Measurements from ENCODE around the gene PUS1. TPM values are rescaled to one million over a fixed set of nuclear protein-coding genes. Genes with fewer than 3 reads are reported as not detected.

Gene PUS1
- total RNA-seq, 2 donors from 2014 or later: 11.2 to 33.6 TPM

- DNase-seq (peak in 1 of 4 donors; percentile 10), ATAC-seq (no peak)
- TF ChIP-seq POLR2A (IDR thresholded peaks at IDR 0.05) (no peak), CTCF (IDR thresholded peaks at IDR 0.05) (no peak)
- Histone ChIP-seq H3K9me3 (no peaks in the 10 kb centered on the region), H3K4me1 (no peaks in the 10 kb centered on the region), H3K27ac (no peak overlapping the region), H3K4me3 (no peak overlapping the region), H3K27me3 (no peaks in the 10 kb centered on the region), H3K36me3 (replicated peaks in 1 of 2; ENCODE audit: insufficient read depth in 1 of 2, low read depth in 2 of 2) (peaks cover 31 to 43% of the 10 kb centered on the region in 2 donors)
- WGBS, 2 donors: 89 to 94% methylated on average over 8 to 18 of the region's 19 CpGs
- intact Hi-C loops (cut with DNase I): no loop called here
Observed at GRCh38 chr12:131919051-131919347, 10.1 kb upstream of the PUS1 start.

- no peaks in the 10 kb centered on the region for H3K27me3 ChIP-seq
- no peak overlapping the region for H3K4me3 ChIP-seq
- H3K36me3 ChIP-seq (replicated peaks in 1 of 2; ENCODE audit: insufficient read depth in 1 of 2, low read depth in 2 of 2): peaks cover 31 to 40% of the 10 kb centered on the region in 2 donors
- 77 to 89% methylated on average over 5 to 37 of the region's 37 CpGs for WGBS, 2 donors
- ATAC-seq (no peak), DNase-seq (peak in 2 of 4 donors; percentile 10 to 12)
- no peak overlapping the region for H3K27ac ChIP-seq
- H3K9me3 ChIP-seq: no peaks in the 10 kb centered on the region
- no peak for TF ChIP-seq POLR2A (IDR thresholded peaks at IDR 0.05)
- no peak for TF ChIP-seq CTCF (IDR thresholded peaks at IDR 0.05)
- no peaks in the 10 kb centered on the region for H3K4me1 ChIP-seq
- intact Hi-C loops (cut with DNase I): no loop called here
Observed at GRCh38 chr12:131919366-131920156, 9.5 kb upstream of the PUS1 start.

- peak in 1 of 4 donors; percentile 5 for DNase-seq
- H3K9me3 ChIP-seq: no peaks in the 10 kb centered on the region
- TF ChIP-seq CTCF (IDR thresholded peaks at IDR 0.05): no peak
- no peak for TF ChIP-seq POLR2A (IDR thresholded peaks at IDR 0.05)
- H3K27me3 ChIP-seq: no peaks in the 10 kb centered on the region
- no peak overlapping the region for H3K4me3 ChIP-seq
- no peak overlapping the region for H3K27ac ChIP-seq
- peaks cover 29 to 35% of the 10 kb centered on the region in 2 donors for H3K36me3 ChIP-seq (replicated peaks in 1 of 2; ENCODE audit: insufficient read depth in 1 of 2, low read depth in 2 of 2)
- intact Hi-C loops (cut with DNase I): no loop called here
- ATAC-seq: no peak
- H3K4me1 ChIP-seq: no peaks in the 10 kb centered on the region
- 96 to 98% methylated on average over 8 to 14 of the region's 14 CpGs for WGBS, 2 donors
Observed at GRCh38 chr12:131920157-131920508, 8.9 kb upstream of the PUS1 start.

GRCh38 chr12:131920902-131921840, 7.9 kb upstream of the PUS1 start:
- DNase-seq: peak in 1 of 4 donors; percentile 8
- Histone ChIP-seq H3K4me3 (no peak overlapping the region), H3K4me1 (no peaks in the 10 kb centered on the region), H3K36me3 (replicated peaks in 1 of 2; ENCODE audit: insufficient read depth in 1 of 2, low read depth in 2 of 2) (peaks cover 18 to 26% of the 10 kb centered on the region in 2 donors), H3K27me3 (no peaks in the 10 kb centered on the region), H3K27ac (no peak overlapping the region), H3K9me3 (no peaks in the 10 kb centered on the region)
- intact Hi-C loops (cut with DNase I): no loop called here
- 88 to 91% methylated on average over 13 to 33 of the region's 35 CpGs for WGBS, 2 donors
- TF ChIP-seq CTCF (IDR thresholded peaks at IDR 0.05) (no peak), POLR2A (IDR thresholded peaks at IDR 0.05) (no peak)
- ATAC-seq: no peak
